Body of pancreas (tissue), 4 donors: Measurements from ENCODE around the gene GLDN. TPM values are rescaled to one million over a fixed set of nuclear protein-coding genes. Genes with fewer than 3 reads are reported as not detected.
A peak's percentile ranks its signal among the peaks of the same experiment; 100 is the strongest.

Experiments used
- ATAC-seq: fragments of 150-250 bp; one replicate; pipeline ENCODE4 v1.9.1; 2016
- DNase-seq, 4 donors: peaks; one replicate each; pipeline ENCODE4 v3.0.0-alpha.2; 2019
- H3K27ac ChIP-seq, 4 donors: fragments of 200-600 bp; sonication (generic); 1 replicate in 3 of 4; 2 replicates in 1 of 4; pipeline versions ENCODE4 v1.5.1 to v1.6.1; 2016 to 2019; ENCODE audit warnings: mild to moderate bottlenecking in 1 of 4, mixed read lengths in 1 of 4, moderate library complexity in 1 of 4
- H3K27me3 ChIP-seq, 2 donors: fragments of 200-600 bp; sonication (generic); one replicate each; pipeline ENCODE4 v1.6.0; 2016; ENCODE audit warnings: mild to moderate bottlenecking in 1 of 2
- H3K36me3 ChIP-seq, 2 donors: fragments of 200-600 bp; sonication (generic); replicated peaks in 1 of 2; 2 replicates each; pipeline ENCODE4 v1.5.1; 2016; ENCODE audit warnings: low read depth in 2 of 2; ENCODE audit not compliant: insufficient read depth in 1 of 2
- H3K4me1 ChIP-seq: fragments of 200-600 bp; sonication (generic); one replicate; pipeline ENCODE4 v1.6.0; 2016
- H3K4me3 ChIP-seq, 2 donors: fragments of 200-600 bp; sonication (generic); 1 replicate in 1 of 2; 2 replicates in 1 of 2; pipeline ENCODE4 v1.5.1; 2016 to 2019
- H3K9me3 ChIP-seq, 3 donors: fragments of 200-600 bp; sonication (generic); 1 replicate in 2 of 3; 2 replicates in 1 of 3; pipeline ENCODE4 v1.5.1; 2016
- CTCF ChIP-seq, 7 experiments: fragments of 450-650 bp in 4 of 7; fragments of 200-600 bp in 3 of 7; sonication (generic) in 3 of 7; IDR thresholded peaks; one replicate each; pipeline ENCODE4 v1.5.1; 2016 to 2019; ENCODE audit warnings: antibody characterized with exemption in 7 of 7
- POLR2A ChIP-seq, 3 donors: fragments of 450-650 bp; IDR thresholded peaks; one replicate each; pipeline ENCODE4 v1.6.1; 2016; ENCODE audit warnings: antibody characterized with exemption in 3 of 3, mild to moderate bottlenecking in 2 of 3
- WGBS, 2 donors: methylation state at CpG; one replicate each; pipeline ENCODE4 v1.1.5; 2017; 5-methylcytosine and 5-hydroxymethylcytosine counted together
- intact Hi-C: fragments of 100-400 bp; cut with DNase I; formaldehyde crosslinking; loops from one replicate; pipeline ENCODE4 v1.15.1; 2023
- total RNA-seq, 2 donors: library from RNA; depleted of rRNA; stranded (reverse); fragments of >200 nt; gene quantifications; one replicate each; pipeline ENCODE4 v1.1.0, GENCODE V29; 2016

Gene GLDN
- total RNA-seq, 2 donors from 2014 or later = 2.6 to 5.6 TPM

- WGBS, 2 donors = 12 to 16% methylated on average over 2 of the region's 2 CpGs
- Histone ChIP-seq H3K36me3 (no peaks in the 10 kb centered on the region), H3K27me3 (no peaks in the 10 kb centered on the region), H3K4me3 (no peak overlapping the region), H3K9me3 (no peaks in the 10 kb centered on the region), H3K4me1 (no peaks in the 10 kb centered on the region), H3K27ac (no peak overlapping the region)
- ATAC-seq (no peak), DNase-seq (peak in 1 of 4 donors; percentile 22)
- intact Hi-C loops = no loop called here
- TF ChIP-seq POLR2A (IDR thresholded peaks at IDR 0.05) (no peak), CTCF (IDR thresholded peaks at IDR 0.05) (no peak)
Observed at GRCh38 chr15:51334011-51334451, 7.4 kb upstream of the GLDN start.

- H3K36me3 ChIP-seq = no peaks in the 10 kb centered on the region
- TF ChIP-seq POLR2A (IDR thresholded peaks at IDR 0.05) = no peak
- TF ChIP-seq CTCF (IDR thresholded peaks at IDR 0.05) = no peak
- H3K27me3 ChIP-seq = no peaks in the 10 kb centered on the region
- H3K4me3 ChIP-seq = no peak overlapping the region
- no peak for ATAC-seq
- intact Hi-C loops = no loop called here
- WGBS, 2 donors = 91 to 92% methylated on average over 5 of the region's 5 CpGs
- DNase-seq = no peak
- H3K9me3 ChIP-seq = no peaks in the 10 kb centered on the region
- no peak overlapping the region for H3K27ac ChIP-seq
- H3K4me1 ChIP-seq = no peaks in the 10 kb centered on the region
Observed at GRCh38 chr15:51335087-51335486, 6.4 kb upstream of the GLDN start.

GRCh38 chr15:51335538-51336410 is 5.7 kb upstream of the GLDN start:
- no peaks in the 10 kb centered on the region for H3K9me3 ChIP-seq
- H3K36me3 ChIP-seq = no peaks in the 10 kb centered on the region
- no peak overlapping the region for H3K4me3 ChIP-seq
- DNase-seq = no peak
- no peaks in the 10 kb centered on the region for H3K27me3 ChIP-seq
- TF ChIP-seq CTCF (IDR thresholded peaks at IDR 0.05) (no peak), POLR2A (IDR thresholded peaks at IDR 0.05) (no peak)
- no peak for ATAC-seq
- intact Hi-C loops = no loop called here
- 86% methylated on average over 9 of the region's 9 CpGs for WGBS, 2 donors
- H3K4me1 ChIP-seq = no peaks in the 10 kb centered on the region
- H3K27ac ChIP-seq = no peak overlapping the region

- no peaks in the 10 kb centered on the region for H3K36me3 ChIP-seq
- H3K27ac ChIP-seq = no peak within 1 kb of the TSS
- intact Hi-C loops = no loop called here
- H3K4me1 ChIP-seq = peaks cover 11% of the 10 kb centered on the region
- ATAC-seq (no peak), DNase-seq (no peak)
- TF ChIP-seq POLR2A (IDR thresholded peaks at IDR 0.05) (no peak), CTCF (IDR thresholded peaks at IDR 0.05) (no peak)
- no peaks in the 10 kb centered on the region for H3K9me3 ChIP-seq
- WGBS, 2 donors = 88 to 94% methylated on average over 6 of the region's 6 CpGs
- no peak within 1 kb of the TSS for H3K4me3 ChIP-seq
- no peaks in the 10 kb centered on the region for H3K27me3 ChIP-seq
Observed at GRCh38 chr15:51338496-51338895, 3.0 kb upstream of the GLDN start, which contains the start of gene CYP19A1. TSS of gene CYP19A1 (minus strand) at chr15:51338596. CDS start at chr15:51242912, 95,684 bp downstream.
